BLaER1 treated with 17β-estradiol and CSF1 and Interleukin-3, amounts not matched to agents 10 nM and 100 nM (cell line): ENCODE results near the gene NT5M.

Source experiments
- H3K27ac ChIP-seq, 11 experiments: shearing (Covaris generic); formaldehyde crosslinking; 2 replicates each; pipeline ENCODE4 v1.8.1; 2022
- H3K27me3 ChIP-seq, 11 experiments: shearing (Covaris generic); formaldehyde crosslinking; 2 replicates each; pipeline ENCODE4 v1.8.1; 2022
- H3K36me3 ChIP-seq, 11 experiments: shearing (Covaris generic); formaldehyde crosslinking; 2 replicates each; pipeline ENCODE4 v1.8.1; 2022
- H3K4me1 ChIP-seq, 10 experiments: shearing (Covaris generic); formaldehyde crosslinking; 2 replicates each; pipeline ENCODE4 v1.8.1; 2022
- H3K4me2 ChIP-seq, 11 experiments: shearing (Covaris generic); formaldehyde crosslinking; 2 replicates each; pipeline ENCODE4 v1.8.1; 2022
- H3K4me3 ChIP-seq, 10 experiments: shearing (Covaris generic); formaldehyde crosslinking; 2 replicates each; pipeline ENCODE4 v1.8.1; 2022
- H3K9ac ChIP-seq, 11 experiments: shearing (Covaris generic); formaldehyde crosslinking; 2 replicates each; pipeline ENCODE4 v1.8.1; 2022
- H3K9me3 ChIP-seq, 11 experiments: shearing (Covaris generic); formaldehyde crosslinking; replicated peaks in 1 of 11; 2 replicates each; pipeline ENCODE4 v1.8.1; 2022
- H4K20me1 ChIP-seq, 11 experiments: shearing (Covaris generic); formaldehyde crosslinking; 2 replicates each; pipeline ENCODE4 v1.8.1; 2022
- Cebpa-rat ChIP-seq, 11 experiments: shearing (Covaris generic); IDR thresholded peaks; 2 replicates each; pipeline ENCODE4 v1.8.1; 2022

Gene NT5M

DNA sequence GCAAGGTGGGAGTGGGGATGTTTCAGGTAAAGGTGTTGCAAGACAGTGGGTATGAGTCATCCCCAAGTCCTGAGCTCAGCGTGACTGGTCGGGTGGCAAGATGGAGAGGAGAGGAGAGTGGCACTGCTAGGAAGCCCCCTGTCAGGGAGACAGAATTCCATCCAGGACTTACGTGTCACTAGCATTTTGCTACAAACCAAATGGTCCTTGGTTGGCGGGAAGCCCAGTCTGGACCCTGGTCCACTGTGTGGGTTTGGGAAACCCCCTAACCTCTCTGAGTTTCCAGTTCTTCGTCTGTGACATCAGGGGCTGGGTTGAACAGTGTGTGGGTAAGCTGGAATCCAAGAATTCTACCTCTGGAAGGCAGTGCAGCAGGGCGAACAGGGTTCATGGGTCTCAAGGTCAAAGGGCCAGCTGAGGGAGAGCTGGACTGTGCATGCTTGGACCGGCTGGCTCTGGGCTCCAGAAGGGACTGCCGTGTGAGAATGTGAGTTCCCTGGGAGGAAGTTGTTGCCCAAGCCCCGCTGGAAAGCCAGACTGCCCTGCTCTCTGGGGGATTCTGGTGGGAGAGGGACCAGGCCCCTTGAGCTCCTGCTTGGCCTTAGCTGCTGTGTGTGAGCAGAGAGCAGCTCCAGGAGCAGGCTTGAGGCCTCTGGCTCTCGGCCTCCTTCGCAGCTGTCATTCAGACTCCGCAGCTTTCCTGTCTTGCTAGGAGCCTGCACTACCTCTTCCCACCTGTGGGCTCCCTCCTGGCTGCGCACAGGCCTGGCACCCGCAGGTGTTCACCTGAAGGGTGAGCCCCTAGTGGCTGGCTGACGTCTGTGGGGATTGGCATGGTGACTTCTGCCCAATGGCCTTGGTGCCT is 84.6 kb downstream of the NT5M start:
- H3K9me3 ChIP-seq: peaks cover 8 to 16% (median 12%) of the 10 kb centered on the region in 11 experiments; a peak in 18 of 22 replicates
- H4K20me1 ChIP-seq: no peaks in the 10 kb centered on the region; a peak in 1 of 22 replicates
- peak overlapping the region in 2 of 11 experiments; percentile 18 to 26; a peak in 2 of 22 replicates for H3K9ac ChIP-seq
- H3K27ac ChIP-seq: peak overlapping the region in 2 of 11 experiments; percentile 15 to 20; a peak in 2 of 22 replicates
- peaks cover 0 to 9% (median 0%) of the 10 kb centered on the region in 11 experiments; a peak in 2 of 22 replicates for H3K27me3 ChIP-seq
- TF ChIP-seq Cebpa-rat (IDR thresholded peaks at IDR 0.05): no peak
- no peaks in the 10 kb centered on the region for H3K36me3 ChIP-seq
- H3K4me1 ChIP-seq: peaks cover 10 to 44% (median 34%) of the 10 kb centered on the region in 10 experiments; a peak in 19 of 20 replicates
- H3K4me3 ChIP-seq: no peak overlapping the region
- H3K4me2 ChIP-seq: peak overlapping the region in 9 of 11 experiments; percentile 6 to 69 (median 52); a peak in 17 of 22 replicates

DNA sequence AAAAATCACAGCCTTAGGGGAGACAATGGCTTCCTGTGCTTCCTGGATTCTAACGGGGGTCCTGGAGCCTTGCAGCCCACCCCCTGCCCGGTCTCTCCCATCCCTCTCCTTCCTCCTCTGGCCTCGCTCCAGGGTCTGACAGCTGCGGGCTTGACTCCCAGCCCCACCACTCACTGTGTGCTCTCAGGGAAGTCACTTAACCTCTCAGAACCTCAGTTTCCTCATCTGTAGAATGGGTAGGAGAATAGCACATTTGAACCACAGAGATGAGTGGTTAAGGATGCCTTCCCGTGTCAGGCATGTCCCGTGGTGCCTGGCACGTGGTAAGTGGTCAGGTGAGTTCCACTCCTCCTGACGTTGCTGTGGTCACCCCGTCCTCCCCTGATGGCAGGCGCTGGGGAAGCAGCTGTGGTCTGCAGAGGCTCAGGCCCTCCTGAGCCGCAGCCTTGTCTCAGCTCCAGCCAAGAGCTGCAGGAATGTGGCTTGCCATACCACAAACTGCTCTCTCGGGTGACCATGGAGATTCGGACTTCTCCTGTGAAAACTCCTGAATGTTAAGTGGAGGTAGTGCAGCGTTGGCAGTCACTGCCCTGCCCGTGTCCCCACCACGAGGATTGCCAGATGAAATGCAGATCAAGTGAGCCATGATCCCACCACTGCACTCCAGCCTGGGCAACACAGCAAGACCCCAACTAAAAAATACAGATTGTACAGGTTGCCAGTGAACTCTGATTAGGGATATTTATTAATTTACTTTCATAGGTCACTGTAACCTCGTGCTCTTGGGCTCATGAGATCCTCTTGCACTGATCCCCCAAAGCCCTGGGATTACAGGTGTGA is 85.7 kb downstream of the NT5M start:
- peaks cover 8 to 16% (median 12%) of the 10 kb centered on the region in 11 experiments; a peak in 18 of 22 replicates for H3K9me3 ChIP-seq

DNA sequence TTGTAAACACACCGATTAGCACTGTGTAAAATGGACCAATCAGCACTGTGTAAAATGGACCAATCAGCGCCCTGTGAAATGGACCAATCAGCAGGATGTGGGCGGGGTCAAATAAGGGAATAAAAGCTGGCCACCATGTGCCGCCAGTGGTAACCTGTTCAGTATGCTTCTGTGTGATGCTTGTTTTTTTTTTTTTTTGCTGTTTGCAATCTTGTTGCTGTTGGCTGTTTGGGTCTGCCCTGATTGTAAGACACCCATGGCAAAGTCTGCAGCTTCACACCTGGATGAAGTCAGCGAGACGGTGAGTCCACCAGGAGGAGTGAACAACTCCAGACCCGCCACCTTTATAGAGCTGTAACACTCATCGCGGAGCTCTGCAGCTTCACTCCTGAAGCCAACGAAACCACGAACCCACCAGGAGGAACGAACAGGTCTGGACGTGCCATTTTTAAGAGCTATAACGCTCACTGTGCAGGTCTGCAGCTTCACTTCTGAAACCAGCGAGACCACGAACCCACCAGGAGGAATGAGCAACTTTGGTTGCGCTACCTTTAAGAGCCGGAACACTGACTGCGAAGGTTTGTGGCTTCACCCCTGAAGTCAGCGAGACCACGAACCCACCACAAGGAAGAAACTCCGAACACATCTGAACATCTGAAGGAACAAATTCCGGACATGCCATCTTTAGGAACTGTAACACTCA is 88.6 kb downstream of the NT5M start:
- H3K9me3 ChIP-seq: peaks cover 20 to 36% (median 30%) of the 10 kb centered on the region in 11 experiments
- no peak for TF ChIP-seq Cebpa-rat (IDR thresholded peaks at IDR 0.05)
- 0 out of 22 replicates have a peak, but pooled peaks cover 0 to 5% (median 0%) of the 10 kb centered on the region in 11 experiments for H3K36me3 ChIP-seq
- 0 out of 20 replicates have a peak overlapping the region, but pooled peaks of 1 of the 10 experiments have one; percentile 1 for H3K4me3 ChIP-seq
- H3K27me3 ChIP-seq: peaks cover 0 to 9% (median 0%) of the 10 kb centered on the region in 11 experiments; a peak in 2 of 22 replicates
- no peak overlapping the region for H3K27ac ChIP-seq
- H3K9ac ChIP-seq: no peak overlapping the region
- peaks cover 10 to 55% (median 37%) of the 10 kb centered on the region in 10 experiments; a peak in 19 of 20 replicates for H3K4me1 ChIP-seq
- peak overlapping the region; percentile 28 to 71 (median 61); a peak in 21 of 22 replicates for H3K4me2 ChIP-seq
- no peaks in the 10 kb centered on the region for H4K20me1 ChIP-seq

More for the DNA sequence above, 85.7 kb downstream of the NT5M start:
- Histone ChIP-seq H3K4me1 (peaks cover 10 to 52% (median 38%) of the 10 kb centered on the region in 10 experiments; a peak in 19 of 20 replicates), H3K27me3 (peaks cover 0 to 9% (median 0%) of the 10 kb centered on the region in 11 experiments; a peak in 2 of 22 replicates), H3K36me3 (no peaks in the 10 kb centered on the region), H3K4me2 (peak overlapping the region in 5 of 11 experiments; percentile 44 to 69 (median 54); a peak in 7 of 22 replicates), H3K27ac (peak overlapping the region in 1 of 11 experiments; percentile 15; a peak in 1 of 22 replicates), H4K20me1 (no peaks in the 10 kb centered on the region; a peak in 1 of 22 replicates), H3K4me3 (no peak overlapping the region), H3K9ac (no peak overlapping the region)
- TF ChIP-seq Cebpa-rat (IDR thresholded peaks at IDR 0.05): no peak

- Histone ChIP-seq H3K4me3 (no peak overlapping the region), H3K9ac (no peak overlapping the region), H3K36me3 (0 out of 22 replicates have a peak, but pooled peaks cover 0 to 5% (median 0%) of the 10 kb centered on the region in 11 experiments), H3K4me1 (peaks cover 14 to 57% (median 46%) of the 10 kb centered on the region in 10 experiments), H3K27ac (no peak overlapping the region), H4K20me1 (no peaks in the 10 kb centered on the region), H3K4me2 (peak overlapping the region in 2 of 11 experiments; percentile 8 to 22; a peak in 1 of 22 replicates), H3K27me3 (peaks cover 0 to 9% (median 0%) of the 10 kb centered on the region in 11 experiments; a peak in 2 of 22 replicates), H3K9me3 (peaks cover 20 to 38% (median 31%) of the 10 kb centered on the region in 11 experiments)
- no peak for TF ChIP-seq Cebpa-rat (IDR thresholded peaks at IDR 0.05)
Observed at GRCh38 chr17:17393976-17394375, 90.8 kb downstream of the NT5M start.

GRCh38 chr17:17394494-17394893 is 91.3 kb downstream of the NT5M start:
- 0 out of 22 replicates have a peak, but pooled peaks cover 0 to 5% (median 0%) of the 10 kb centered on the region in 11 experiments for H3K36me3 ChIP-seq
- H3K4me1 ChIP-seq: peaks cover 19 to 62% (median 51%) of the 10 kb centered on the region in 10 experiments
- no peaks in the 10 kb centered on the region for H4K20me1 ChIP-seq
- H3K27ac ChIP-seq: no peak overlapping the region
- no peak overlapping the region for H3K4me2 ChIP-seq
- H3K9me3 ChIP-seq: peaks cover 20 to 38% (median 31%) of the 10 kb centered on the region in 11 experiments
- no peak for TF ChIP-seq Cebpa-rat (IDR thresholded peaks at IDR 0.05)
- H3K9ac ChIP-seq: no peak overlapping the region
- peaks cover 0 to 9% (median 0%) of the 10 kb centered on the region in 11 experiments; a peak in 2 of 22 replicates for H3K27me3 ChIP-seq
- no peak overlapping the region for H3K4me3 ChIP-seq

DNA sequence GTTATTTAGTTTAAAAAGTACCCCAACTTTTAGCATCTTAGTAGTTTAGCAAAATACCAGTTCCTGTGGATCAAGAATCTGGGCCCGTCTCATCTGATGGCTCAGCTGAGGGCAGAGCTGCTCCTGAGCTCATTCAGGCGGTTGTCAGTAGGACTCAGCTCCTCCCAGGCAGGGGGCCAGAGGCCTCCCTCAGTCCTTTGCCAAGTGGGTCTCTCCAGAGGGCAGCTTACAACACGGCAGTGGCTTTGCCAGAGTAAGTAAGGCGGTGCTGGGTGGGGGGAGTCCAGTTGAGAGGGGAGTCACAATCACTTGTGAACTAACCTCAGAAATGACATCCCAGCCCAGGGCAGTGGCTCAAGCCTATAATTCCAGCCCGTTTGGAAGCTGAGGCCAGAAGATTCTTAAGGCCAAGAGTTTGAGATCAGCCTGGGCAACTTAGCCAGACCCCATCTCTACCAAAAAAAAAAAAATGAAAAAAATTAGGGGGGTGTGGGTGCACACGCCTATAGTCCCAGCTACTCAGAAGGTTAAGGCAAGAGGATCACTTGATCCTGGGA is 92.2 kb downstream of the NT5M start:
- Histone ChIP-seq H3K4me1 (peaks cover 21 to 70% (median 59%) of the 10 kb centered on the region in 10 experiments), H3K9ac (no peak overlapping the region), H3K27ac (no peak overlapping the region), H3K4me2 (0 out of 22 replicates have a peak overlapping the region, but pooled peaks of 1 of the 11 experiments have one; percentile 2), H4K20me1 (no peaks in the 10 kb centered on the region), H3K36me3 (0 out of 22 replicates have a peak, but pooled peaks cover 0 to 5% (median 0%) of the 10 kb centered on the region in 11 experiments), H3K4me3 (no peak overlapping the region), H3K9me3 (peaks cover 20 to 38% (median 31%) of the 10 kb centered on the region in 11 experiments), H3K27me3 (peaks cover 0 to 9% (median 0%) of the 10 kb centered on the region in 11 experiments; a peak in 2 of 22 replicates)
- TF ChIP-seq Cebpa-rat (IDR thresholded peaks at IDR 0.05): no peak

DNA sequence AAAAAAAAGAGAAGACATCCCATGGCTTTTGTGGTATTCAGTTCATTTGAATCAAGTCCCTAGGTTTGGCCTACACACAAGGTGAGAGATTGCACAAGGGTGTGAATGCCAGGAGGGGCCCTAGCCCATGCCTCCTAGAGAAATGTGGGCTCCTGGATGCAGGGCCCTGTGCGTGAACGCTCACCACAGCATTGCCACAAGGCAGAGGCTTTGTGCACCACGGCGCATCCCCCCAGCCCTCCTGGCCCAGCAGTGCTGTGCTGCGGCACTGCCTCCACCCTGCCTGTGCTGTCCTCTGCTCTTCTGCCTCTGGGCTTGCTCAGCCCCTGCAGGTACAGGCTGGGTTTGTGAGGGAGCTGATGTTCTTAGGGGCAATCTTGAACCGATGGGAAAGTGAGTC is 92.7 kb downstream of the NT5M start:
- H3K4me3 ChIP-seq: no peak overlapping the region
- no peak overlapping the region for H3K27ac ChIP-seq
- H3K4me1 ChIP-seq: peaks cover 25 to 76% (median 65%) of the 10 kb centered on the region in 10 experiments
- TF ChIP-seq Cebpa-rat (IDR thresholded peaks at IDR 0.05): no peak
- no peak overlapping the region; a peak in 1 of 22 replicates for H3K4me2 ChIP-seq
- peaks cover 0 to 9% (median 0%) of the 10 kb centered on the region in 11 experiments; a peak in 2 of 22 replicates for H3K27me3 ChIP-seq
- H3K9me3 ChIP-seq: peaks cover 20 to 32% (median 29%) of the 10 kb centered on the region in 11 experiments
- no peak overlapping the region for H3K9ac ChIP-seq
- no peaks in the 10 kb centered on the region for H4K20me1 ChIP-seq
- 0 out of 22 replicates have a peak, but pooled peaks cover 0 to 5% (median 0%) of the 10 kb centered on the region in 11 experiments for H3K36me3 ChIP-seq
